Measurements from ENCODE around the gene PLEKHA7. TPM values are rescaled to one million over a fixed set of nuclear protein-coding genes. Genes with fewer than 3 reads are reported as not detected.

PLEKHA7 gene
- total and polyA plus RNA-seq, 2 of the 4 experiments (the other 2 are of a cell fraction) = 0.12 TPM; not detected in 1

GRCh38 chr11:16816358-16817270 lies 197.6 kb downstream of the PLEKHA7 start:
- ChIA-PET POLR2A (ENCODE audit: unreplicated experiment) (no interaction called here), CTCF (interaction anchor here (1.1 to 1.6 kb wide), 2 partner anchors 24 to 28 kb away, joined by 3 to 5 read pairs; no protein-coding TSS in a partner anchor)
- TF ChIP-seq MAFK (IDR thresholded peaks at IDR 0.05; ENCODE audit: low read depth, low read length) (no peak), RAD21 (IDR thresholded peaks at IDR 0.05; ENCODE audit: low read length) (no peak), RFX5 (IDR thresholded peaks at IDR 0.05; ENCODE audit: low read depth, low read length) (no peak), BHLHE40 (IDR thresholded peaks at IDR 0.05; ENCODE audit: low read depth, low read length) (no peak), SMC3 (IDR thresholded peaks at IDR 0.05; ENCODE audit: low read depth, low read length) (no peak), RCOR1 (IDR thresholded peaks at IDR 0.05; ENCODE audit: insufficient replicate concordance, low read length) (no peak), CEBPB (IDR thresholded peaks at IDR 0.05; ENCODE audit: low read depth, low read length) (no peak)
- Histone ChIP-seq H2BK5ac (ENCODE audit: low read depth, low read length, poor library complexity, severe bottlenecking) (no peak overlapping the region), H4K20me1 (ENCODE audit: insufficient read depth, low read length) (no peaks in the 10 kb centered on the region), H3K27ac (ENCODE audit: insufficient read depth, low read length) (no peak overlapping the region), H2AK9ac (replicated peaks; ENCODE audit: low read depth, low read length, poor library complexity) (no peak overlapping the region), H3K4me1 (ENCODE audit: control insufficient read depth, insufficient read depth, low read length) (no peaks in the 10 kb centered on the region), H3K36me3 (ENCODE audit: control insufficient read depth, insufficient read depth, low read length) (no peaks in the 10 kb centered on the region), H3K4me2 (ENCODE audit: low read depth, low read length) (no peak overlapping the region), H3K18ac (ENCODE audit: low read depth, low read length) (no peak overlapping the region), H3K79me1 (ENCODE audit: low read depth in 1 of 2, low read length in 2 of 2) (no peaks in the 10 kb centered on the region), H3K4ac (ENCODE audit: low read depth, low read length) (no peak overlapping the region), H3K4me3 (ENCODE audit: insufficient read depth, low read depth, low read length) (no peak overlapping the region), H2BK15ac (ENCODE audit: low read depth, low read length) (no peak overlapping the region), H3K9ac (ENCODE audit: low read depth, low read length) (no peak overlapping the region), H4K91ac (ENCODE audit: insufficient read depth, low read depth, low read length) (no peak overlapping the region), H2AFZ (replicated peaks; ENCODE audit: low read length, poor library complexity) (no peak overlapping the region), H3K9me3 (ENCODE audit: control insufficient read depth, insufficient read depth, low read length) (no peaks in the 10 kb centered on the region), H3K14ac (replicated peaks; ENCODE audit: low read depth, low read length) (no peak overlapping the region), H4K8ac (ENCODE audit: low read depth in 2 of 2, low read length in 2 of 2) (no peak overlapping the region), H3K23ac (ENCODE audit: low read depth, low read length) (no peak overlapping the region), H2BK20ac (ENCODE audit: low read depth, low read length) (no peak overlapping the region), H2BK120ac (ENCODE audit: low read depth, low read length) (no peak overlapping the region), H4K5ac (ENCODE audit: low read depth, low read length) (no peak overlapping the region), H3K56ac (ENCODE audit: extremely low read depth, insufficient read depth, low read length) (no peak overlapping the region), H3K9me1 (ENCODE audit: insufficient read depth, low read length) (no peaks in the 10 kb centered on the region), H3K27me3 (ENCODE audit: control insufficient read depth, insufficient read depth, low read length) (peaks cover 43% of the 10 kb centered on the region), H2AK5ac (ENCODE audit: low read depth, low read length) (no peak overlapping the region)
- in situ Hi-C loops (cut with MboI; ENCODE audit: low sequenced_read_pairs) = no loop called here
- BruUV-seq (replicated peaks) = no TSS peak
- WGBS, 2 experiments (ENCODE audit: extremely low coverage in 2 of 2, insufficient read length in 1 of 2) = 88% methylated on average over 13 of the region's 32 CpGs; no CpG with 5 or more reads in 1 of the 2 experiments
- intact Hi-C loops (cut with micrococcal nuclease) = no loop called here
- DNase-seq = no peak
- no peak for ATAC-seq (ENCODE audit: low read depth)
- dilution Hi-C loops (cut with HindIII; ENCODE audit: low sequenced_read_pairs, unreplicated experiment) = no loop called here
